ENCODE results near the gene IL1B.

GRCh38 chr2:112787729-112788393, 48.7 kb downstream of the IL1B start:
- TF ChIP-seq POLR2A (IDR thresholded peaks at IDR 0.05) (no peak), CTCF (IDR thresholded peaks at IDR 0.05) (no peak), POLR2AphosphoS5 (IDR thresholded peaks at IDR 0.05) (no peak)
